Breast epithelium (tissue), 4 donors: ENCODE results near the gene C1QL2. TPM values are rescaled to one million over a fixed set of nuclear protein-coding genes. Genes with fewer than 3 reads are reported as not detected.
A peak's percentile ranks its signal among the peaks of the same experiment; 100 is the strongest.

Experiments
- DNase-seq, 2 donors: peaks; one replicate each; pipeline ENCODE4 v3.0.0-alpha.2; 2019; ENCODE audit warnings: low spot score in 2 of 2
- H3K27ac ChIP-seq, 2 donors: fragments of 200-600 bp; sonication (generic) in 1 of 2; one replicate each; pipeline ENCODE4 v1.5.1; 2016 to 2019; ENCODE audit warnings: mild to moderate bottlenecking in 1 of 2
- H3K27me3 ChIP-seq, 2 donors: fragments of 200-600 bp; sonication (generic) in 1 of 2; one replicate each; pipeline versions ENCODE4 v1.5.1 to v1.6.0; 2017 to 2019; ENCODE audit warnings: control low read depth in 1 of 2, mild to moderate bottlenecking in 1 of 2
- H3K36me3 ChIP-seq: fragments of 200-600 bp; one replicate; pipeline ENCODE4 v1.5.1; 2019
- H3K4me1 ChIP-seq, 2 donors: fragments of 200-600 bp; sonication (generic); one replicate each; pipeline ENCODE4 v1.5.1; 2016 to 2019; ENCODE audit warnings: control low read depth in 1 of 2
- H3K4me3 ChIP-seq, 3 donors: fragments of 200-600 bp; sonication (generic); 1 replicate in 2 of 3; 2 replicates in 1 of 3; pipeline ENCODE4 v1.5.1; 2016 to 2019; ENCODE audit warnings: mild to moderate bottlenecking in 3 of 3, moderate library complexity in 2 of 3
- H3K9me3 ChIP-seq, 2 donors: fragments of 200-600 bp; sonication (generic) in 1 of 2; one replicate each; pipeline ENCODE4 v1.5.1; 2016 to 2019; ENCODE audit warnings: control low read depth in 1 of 2
- POLR2A ChIP-seq: fragments of 450-650 bp; IDR thresholded peaks from one replicate; pipeline ENCODE4 v1.6.1; 2016; ENCODE audit warnings: antibody characterized with exemption, mild to moderate bottlenecking, moderate library complexity
- POLR2AphosphoS5 ChIP-seq, 3 donors: sonication (generic); formaldehyde crosslinking; IDR thresholded peaks; one replicate each; pipeline ENCODE4 v1.6.1; 2017; ENCODE audit warnings: antibody characterized with exemption in 3 of 3
- intact Hi-C: fragments of 100-400 bp; cut with DNase I; formaldehyde crosslinking; loops from one replicate; pipeline ENCODE4 v1.15.1; 2023; ENCODE audit warnings: low total_unique reads
- total RNA-seq, 3 donors: library from RNA; depleted of rRNA; stranded (reverse); fragments of >200 nt; gene quantifications; one replicate each; pipeline ENCODE4 v1.1.0, GENCODE V29; 2016
- TF ChIP-seq, protein P1 (sequence below), 3 donors: fragments of 450-650 bp; IDR thresholded peaks; one replicate each; pipeline ENCODE4 v1.5.1; 2016 to 2017; ENCODE audit warnings: antibody characterized with exemption in 3 of 3, mild to moderate bottlenecking in 3 of 3, moderate library complexity in 3 of 3

Gene C1QL2
- total RNA-seq, 3 donors from 2014 or later = 0.15 to 0.66 TPM; not detected in 1

DNA sequence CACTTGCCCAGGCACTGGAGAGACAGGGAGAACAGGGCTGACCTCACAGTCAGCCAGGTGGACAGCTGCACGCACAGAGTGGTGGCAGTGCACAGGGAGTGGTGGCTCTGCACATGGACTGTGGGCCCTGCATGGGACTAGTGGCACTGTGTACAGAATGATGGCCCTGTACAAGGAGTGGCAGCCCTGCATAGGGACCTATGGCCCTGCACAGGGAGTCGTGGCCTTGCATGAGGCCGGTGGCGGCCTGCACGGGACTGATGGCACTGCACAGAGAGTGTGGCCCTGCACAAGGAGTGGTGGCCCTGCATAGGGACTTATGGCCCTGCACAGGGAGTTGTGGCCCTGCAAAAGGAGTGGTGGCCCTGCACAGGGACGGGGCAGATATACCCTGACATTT, 46.0 kb upstream of the C1QL2 start:
- TF ChIP-seq POLR2A (no peak), POLR2AphosphoS5 (IDR thresholded peaks at IDR 0.05) (no peak)
- TF ChIP-seq, protein P1, sequence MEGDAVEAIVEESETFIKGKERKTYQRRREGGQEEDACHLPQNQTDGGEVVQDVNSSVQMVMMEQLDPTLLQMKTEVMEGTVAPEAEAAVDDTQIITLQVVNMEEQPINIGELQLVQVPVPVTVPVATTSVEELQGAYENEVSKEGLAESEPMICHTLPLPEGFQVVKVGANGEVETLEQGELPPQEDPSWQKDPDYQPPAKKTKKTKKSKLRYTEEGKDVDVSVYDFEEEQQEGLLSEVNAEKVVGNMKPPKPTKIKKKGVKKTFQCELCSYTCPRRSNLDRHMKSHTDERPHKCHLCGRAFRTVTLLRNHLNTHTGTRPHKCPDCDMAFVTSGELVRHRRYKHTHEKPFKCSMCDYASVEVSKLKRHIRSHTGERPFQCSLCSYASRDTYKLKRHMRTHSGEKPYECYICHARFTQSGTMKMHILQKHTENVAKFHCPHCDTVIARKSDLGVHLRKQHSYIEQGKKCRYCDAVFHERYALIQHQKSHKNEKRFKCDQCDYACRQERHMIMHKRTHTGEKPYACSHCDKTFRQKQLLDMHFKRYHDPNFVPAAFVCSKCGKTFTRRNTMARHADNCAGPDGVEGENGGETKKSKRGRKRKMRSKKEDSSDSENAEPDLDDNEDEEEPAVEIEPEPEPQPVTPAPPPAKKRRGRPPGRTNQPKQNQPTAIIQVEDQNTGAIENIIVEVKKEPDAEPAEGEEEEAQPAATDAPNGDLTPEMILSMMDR (IDR thresholded peaks at IDR 0.05) = no peak
- Histone ChIP-seq H3K27ac (peak overlapping the region in 1 of 2 donors; percentile 79), H3K4me3 (no peak overlapping the region), H3K4me1 (peaks cover 0 to 7% of the 10 kb centered on the region in 2 donors), H3K27me3 (no peaks in the 10 kb centered on the region), H3K36me3 (no peaks in the 10 kb centered on the region), H3K9me3 (no peaks in the 10 kb centered on the region)
- no peak for DNase-seq
- intact Hi-C loops = no loop called here

DNA sequence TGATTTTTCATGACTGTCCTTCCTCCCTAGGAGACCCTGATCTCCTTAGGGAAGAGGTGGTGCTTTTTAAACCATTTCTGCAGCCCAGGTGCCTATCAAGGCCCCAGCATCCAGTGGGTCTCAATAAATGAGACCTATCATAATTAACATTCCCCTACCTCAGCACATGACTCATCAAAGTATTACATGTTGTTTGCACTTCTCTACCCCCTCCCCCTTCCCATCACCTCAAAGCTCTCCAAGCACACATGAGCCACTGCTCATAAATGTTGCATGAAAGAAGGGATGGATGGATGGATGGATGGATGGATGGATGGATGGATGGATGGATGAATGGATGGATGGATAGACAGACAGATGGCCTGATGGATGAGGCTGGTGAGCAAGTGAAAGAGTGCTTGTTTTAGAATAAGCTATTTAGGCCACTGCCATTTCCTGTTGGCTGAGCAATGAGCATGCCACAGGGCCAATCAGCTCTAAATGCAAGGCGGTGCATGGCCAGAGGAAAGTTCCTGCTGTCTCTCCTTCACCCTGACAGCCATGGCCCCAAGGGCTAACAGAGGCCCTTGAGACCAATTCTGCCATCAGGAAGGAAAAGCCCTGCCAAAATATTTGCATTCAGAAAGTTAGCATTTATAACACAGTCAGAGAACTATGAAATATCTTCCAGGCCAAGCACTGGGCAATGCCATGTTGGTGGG, 44.2 kb upstream of the C1QL2 start:
- Histone ChIP-seq H3K9me3 (no peaks in the 10 kb centered on the region), H3K4me1 (peaks cover 0 to 7% of the 10 kb centered on the region in 2 donors)

DNA sequence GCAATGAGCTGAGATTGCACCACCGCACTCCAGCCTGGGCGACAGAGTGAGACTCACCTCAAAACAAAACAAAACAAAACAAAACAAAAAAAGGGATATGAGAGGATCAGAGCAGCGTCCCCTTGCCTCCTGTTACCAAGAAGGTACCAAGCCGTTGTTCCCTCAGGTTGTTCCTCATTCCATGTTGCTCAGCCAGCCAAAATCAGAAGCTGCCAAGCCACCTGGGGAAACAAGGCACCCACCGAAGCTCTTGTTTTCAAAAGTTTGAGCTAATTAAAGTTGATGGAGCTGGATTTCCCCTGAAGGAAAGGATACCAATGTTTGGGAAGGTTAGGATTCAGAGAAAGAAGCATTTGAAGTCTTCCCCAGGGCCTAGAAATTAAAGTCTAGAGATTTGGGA, 43.3 kb upstream of the C1QL2 start:
- intact Hi-C loops = no loop called here
- Histone ChIP-seq H3K4me1 (peaks cover 0 to 7% of the 10 kb centered on the region in 2 donors), H3K9me3 (no peaks in the 10 kb centered on the region), H3K36me3 (no peaks in the 10 kb centered on the region), H3K27ac (peak overlapping the region; percentile 41 to 63), H3K4me3 (no peak overlapping the region), H3K27me3 (no peaks in the 10 kb centered on the region)
- TF ChIP-seq, protein P1 (IDR thresholded peaks at IDR 0.05) = no peak
- TF ChIP-seq POLR2AphosphoS5 (IDR thresholded peaks at IDR 0.05) = no peak
- TF ChIP-seq POLR2A = no peak
- DNase-seq = peak in 1 of 2 donors; percentile 57

More for the DNA sequence above, 44.2 kb upstream of the C1QL2 start:
- no peak overlapping the region for H3K4me3 ChIP-seq
- intact Hi-C loops = no loop called here
- TF ChIP-seq POLR2AphosphoS5 (IDR thresholded peaks at IDR 0.05) (no peak), POLR2A (no peak)
- TF ChIP-seq, protein P1 (IDR thresholded peaks at IDR 0.05) = no peak
- H3K27ac ChIP-seq = peak overlapping the region; percentile 41 to 63
- no peaks in the 10 kb centered on the region for H3K27me3 ChIP-seq
- no peaks in the 10 kb centered on the region for H3K36me3 ChIP-seq
- DNase-seq = no peak

DNA sequence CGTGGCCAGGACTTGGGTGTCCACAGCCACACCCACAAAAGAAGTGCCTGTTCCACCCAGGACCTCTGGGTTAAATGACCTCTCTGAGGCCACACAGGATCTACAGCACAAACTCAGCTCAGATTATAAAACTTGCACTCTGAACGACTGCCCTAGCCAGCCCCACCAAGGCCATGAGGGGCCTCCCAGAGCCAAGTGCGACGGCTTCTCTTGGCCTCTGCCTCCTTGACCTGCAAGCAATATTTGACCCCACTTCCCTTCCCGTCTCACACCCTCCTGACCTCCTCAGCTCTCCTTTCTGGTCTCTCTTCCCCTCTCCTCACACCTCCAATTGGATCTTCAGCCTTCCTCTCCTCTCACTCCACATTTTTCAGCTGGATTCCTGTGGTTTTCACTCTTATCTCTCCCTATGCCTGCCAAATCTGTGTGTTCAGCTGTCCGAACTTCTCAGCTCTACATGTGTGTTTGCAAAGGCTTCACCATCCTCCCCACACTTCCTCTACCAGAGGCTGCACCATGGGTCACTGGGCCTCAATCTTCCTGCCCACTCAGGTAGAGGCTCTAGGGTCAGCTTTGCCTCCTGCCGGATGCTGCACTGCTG, 39.8 kb upstream of the C1QL2 start:
- Histone ChIP-seq H3K36me3 (no peaks in the 10 kb centered on the region), H3K27me3 (no peaks in the 10 kb centered on the region), H3K4me3 (no peak overlapping the region), H3K27ac (no peak overlapping the region), H3K9me3 (no peaks in the 10 kb centered on the region), H3K4me1 (no peaks in the 10 kb centered on the region)
- no peak for DNase-seq
- TF ChIP-seq POLR2A (no peak), POLR2AphosphoS5 (IDR thresholded peaks at IDR 0.05) (no peak)
- TF ChIP-seq, protein P1 (IDR thresholded peaks at IDR 0.05) = no peak
- intact Hi-C loops = no loop called here

GRCh38 chr2:119197529-119198239, 39.1 kb upstream of the C1QL2 start:
- Histone ChIP-seq H3K27ac (no peak overlapping the region), H3K27me3 (no peaks in the 10 kb centered on the region), H3K4me3 (no peak overlapping the region), H3K9me3 (no peaks in the 10 kb centered on the region), H3K4me1 (no peaks in the 10 kb centered on the region), H3K36me3 (no peaks in the 10 kb centered on the region)
- intact Hi-C loops = no loop called here
- TF ChIP-seq, protein P1 (IDR thresholded peaks at IDR 0.05) = no peak
- no peak for TF ChIP-seq POLR2AphosphoS5 (IDR thresholded peaks at IDR 0.05)
- no peak for DNase-seq
